ENCODE measurements around the gene JPH2. TPM values are rescaled to one million over a fixed set of nuclear protein-coding genes. Genes with fewer than 3 reads are reported as not detected.

JPH2 gene
- total and polyA plus RNA-seq, 9 donors = 0.48 to 27.4 (median 3.0) TPM

DNA sequence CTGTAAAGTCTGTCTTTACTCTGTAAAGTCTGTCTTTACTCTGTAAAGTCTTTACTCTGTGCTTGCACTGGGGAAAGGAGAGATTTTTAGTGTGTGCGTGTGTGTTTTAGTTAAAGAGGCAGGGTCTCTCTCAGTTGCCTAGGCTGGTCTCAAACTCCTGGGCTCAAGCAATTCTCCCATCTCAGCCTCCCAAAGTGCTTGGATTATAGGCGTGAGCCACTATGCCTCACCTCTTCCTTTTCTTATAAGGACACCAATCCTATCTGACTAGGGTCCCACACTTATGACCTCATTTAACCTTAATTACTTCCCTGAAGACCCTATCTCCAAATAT lies 93.8 kb downstream of the JPH2 start:
- TF ChIP-seq EP300 (IDR thresholded peaks at IDR 0.05) (no peak), POLR2A (IDR thresholded peaks at IDR 0.05) (no peak)
- TF ChIP-seq, protein P1, sequence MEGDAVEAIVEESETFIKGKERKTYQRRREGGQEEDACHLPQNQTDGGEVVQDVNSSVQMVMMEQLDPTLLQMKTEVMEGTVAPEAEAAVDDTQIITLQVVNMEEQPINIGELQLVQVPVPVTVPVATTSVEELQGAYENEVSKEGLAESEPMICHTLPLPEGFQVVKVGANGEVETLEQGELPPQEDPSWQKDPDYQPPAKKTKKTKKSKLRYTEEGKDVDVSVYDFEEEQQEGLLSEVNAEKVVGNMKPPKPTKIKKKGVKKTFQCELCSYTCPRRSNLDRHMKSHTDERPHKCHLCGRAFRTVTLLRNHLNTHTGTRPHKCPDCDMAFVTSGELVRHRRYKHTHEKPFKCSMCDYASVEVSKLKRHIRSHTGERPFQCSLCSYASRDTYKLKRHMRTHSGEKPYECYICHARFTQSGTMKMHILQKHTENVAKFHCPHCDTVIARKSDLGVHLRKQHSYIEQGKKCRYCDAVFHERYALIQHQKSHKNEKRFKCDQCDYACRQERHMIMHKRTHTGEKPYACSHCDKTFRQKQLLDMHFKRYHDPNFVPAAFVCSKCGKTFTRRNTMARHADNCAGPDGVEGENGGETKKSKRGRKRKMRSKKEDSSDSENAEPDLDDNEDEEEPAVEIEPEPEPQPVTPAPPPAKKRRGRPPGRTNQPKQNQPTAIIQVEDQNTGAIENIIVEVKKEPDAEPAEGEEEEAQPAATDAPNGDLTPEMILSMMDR (IDR thresholded peaks at IDR 0.05) = no peak
- no peaks in the 10 kb centered on the region for H3K27me3 ChIP-seq
- H3K4me1 ChIP-seq (ENCODE audit: insufficient read depth) = no peaks in the 10 kb centered on the region
- H3K27ac ChIP-seq = no peak overlapping the region
- no peaks in the 10 kb centered on the region for H3K36me3 ChIP-seq
- H3K9me3 ChIP-seq = no peaks in the 10 kb centered on the region
- 73 to 83% (median 73%) methylated on average over 2 of the region's 2 CpGs for WGBS, 3 donors
- intact Hi-C loops (cut with DNase I) = no loop called here
- no peak overlapping the region for H3K4me3 ChIP-seq
- no peak for DNase-seq

DNA sequence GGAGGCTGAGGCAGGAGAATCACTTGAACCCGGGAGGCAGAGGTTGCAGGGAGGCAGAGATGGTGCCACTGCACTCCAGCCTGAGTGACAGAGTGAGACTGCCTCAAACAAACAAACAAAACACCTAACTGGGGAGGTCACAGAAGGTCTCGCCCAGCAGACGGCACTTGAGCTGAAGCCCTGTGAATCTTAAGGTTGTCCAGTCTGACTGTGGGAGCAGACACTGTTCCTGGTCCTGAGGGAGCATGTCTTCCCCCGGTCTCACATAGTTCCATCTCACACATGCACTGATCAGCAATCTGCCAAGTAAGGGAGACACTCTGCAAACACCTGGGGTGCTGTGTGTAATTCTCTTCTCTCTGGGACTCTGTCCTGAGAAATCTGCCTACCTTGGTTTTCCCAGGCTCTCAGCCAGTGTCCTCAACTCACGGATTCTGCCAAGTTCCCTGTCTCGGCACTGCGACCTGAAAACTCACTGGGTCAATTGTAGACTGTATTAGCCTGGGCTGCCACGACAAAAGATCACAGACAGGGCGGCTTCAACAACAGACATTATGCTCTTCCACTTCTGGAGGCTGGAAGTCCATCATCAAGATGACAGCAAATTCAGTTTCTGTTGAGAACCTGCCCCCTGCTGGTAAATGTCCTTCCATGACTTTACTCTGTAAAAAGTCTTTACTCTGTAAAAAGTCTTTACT lies 94.3 kb downstream of the JPH2 start:
- Histone ChIP-seq H3K4me1 (ENCODE audit: insufficient read depth) (no peaks in the 10 kb centered on the region), H3K36me3 (no peaks in the 10 kb centered on the region), H3K27me3 (no peaks in the 10 kb centered on the region), H3K9me3 (no peaks in the 10 kb centered on the region), H3K4me3 (no peak overlapping the region), H3K27ac (no peak overlapping the region)
- WGBS, 3 donors = 54 to 67% (median 58%) methylated on average over 9 of the region's 9 CpGs
- TF ChIP-seq POLR2A (IDR thresholded peaks at IDR 0.05) = no peak
- TF ChIP-seq EP300 (IDR thresholded peaks at IDR 0.05) = no peak
- TF ChIP-seq, protein P1 (IDR thresholded peaks at IDR 0.05) = no peak
- intact Hi-C loops (cut with DNase I) = no loop called here
- no peak for DNase-seq

DNA sequence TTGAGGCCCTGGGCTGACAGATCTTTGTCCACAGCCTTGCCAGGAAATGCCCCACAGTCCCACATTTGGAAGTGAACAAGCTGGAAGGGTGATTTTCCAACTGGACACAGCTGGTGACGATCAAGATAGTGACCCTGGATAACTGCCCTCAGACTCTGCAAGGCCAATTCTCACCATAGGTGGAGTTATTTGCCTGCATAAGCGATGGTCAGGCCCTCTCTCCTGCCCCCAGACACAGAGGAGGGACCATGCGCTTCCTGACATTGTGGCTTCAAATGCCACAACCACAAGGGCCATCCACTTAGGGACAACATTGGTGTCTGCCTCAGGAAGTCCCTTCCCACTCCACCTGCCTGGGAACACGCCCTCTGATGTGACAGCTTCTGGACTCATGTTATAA lies 96.0 kb downstream of the JPH2 start:
- Histone ChIP-seq H3K27ac (no peak overlapping the region), H3K27me3 (no peaks in the 10 kb centered on the region), H3K4me1 (ENCODE audit: insufficient read depth) (no peaks in the 10 kb centered on the region), H3K36me3 (no peaks in the 10 kb centered on the region), H3K4me3 (no peak overlapping the region), H3K9me3 (no peaks in the 10 kb centered on the region)
- DNase-seq = no peak
- no peak for TF ChIP-seq EP300 (IDR thresholded peaks at IDR 0.05)
- no peak for TF ChIP-seq POLR2A (IDR thresholded peaks at IDR 0.05)
- TF ChIP-seq, protein P1 (IDR thresholded peaks at IDR 0.05) = no peak
- intact Hi-C loops (cut with DNase I) = no loop called here
- WGBS, 3 donors = 63 to 74% (median 66%) methylated on average over 4 of the region's 4 CpGs

DNA sequence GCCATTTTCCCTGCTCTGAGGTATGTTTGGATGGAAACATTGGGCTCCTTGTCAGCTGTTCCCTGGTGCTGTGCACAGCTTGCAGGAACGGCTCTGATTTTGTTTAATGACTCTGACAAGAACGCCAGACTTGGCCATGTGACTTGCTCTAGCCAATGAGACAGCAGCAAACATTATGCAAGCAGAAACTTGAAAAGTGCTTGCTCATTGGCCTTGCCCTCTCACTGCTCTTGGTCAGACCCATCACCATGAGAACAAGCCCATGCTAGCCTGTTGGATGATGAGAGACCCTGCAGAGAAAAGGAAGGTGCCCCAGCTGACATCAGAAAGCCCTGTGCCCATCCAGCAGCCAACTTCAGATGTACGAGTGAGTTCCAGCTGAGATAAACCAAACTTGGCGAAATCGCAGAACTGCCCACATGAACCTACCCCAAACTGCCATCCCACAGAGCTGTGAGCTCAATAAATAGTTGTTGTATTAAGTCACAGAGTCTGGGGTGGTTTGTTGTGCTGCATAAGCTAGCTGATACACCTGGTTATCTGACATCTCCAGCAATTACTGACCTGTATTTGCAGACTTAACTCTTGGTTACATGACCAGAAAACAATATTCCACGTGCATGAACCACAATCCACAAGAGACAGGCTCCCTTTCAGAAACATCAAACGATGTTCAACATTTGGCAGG lies 96.9 kb downstream of the JPH2 start:
- TF ChIP-seq EP300 (IDR thresholded peaks at IDR 0.05) (no peak), POLR2A (IDR thresholded peaks at IDR 0.05) (no peak)
- TF ChIP-seq, protein P1 (IDR thresholded peaks at IDR 0.05) = no peak
- 50 to 58% (median 56%) methylated on average over 7 of the region's 7 CpGs for WGBS, 3 donors
- no peaks in the 10 kb centered on the region for H3K4me1 ChIP-seq (ENCODE audit: insufficient read depth)
- H3K27ac ChIP-seq = no peak overlapping the region
- no peaks in the 10 kb centered on the region for H3K27me3 ChIP-seq
- intact Hi-C loops (cut with DNase I) = loop anchor here in 3 of 4 donors (10.0 kb wide), 2 partner anchors 555 to 645 kb away; no protein-coding TSS in a partner anchor
- no peak for DNase-seq
- no peaks in the 10 kb centered on the region for H3K9me3 ChIP-seq
- H3K4me3 ChIP-seq = no peak overlapping the region
- no peaks in the 10 kb centered on the region for H3K36me3 ChIP-seq
